Measurements from ENCODE around the gene DMKN.

DNA sequence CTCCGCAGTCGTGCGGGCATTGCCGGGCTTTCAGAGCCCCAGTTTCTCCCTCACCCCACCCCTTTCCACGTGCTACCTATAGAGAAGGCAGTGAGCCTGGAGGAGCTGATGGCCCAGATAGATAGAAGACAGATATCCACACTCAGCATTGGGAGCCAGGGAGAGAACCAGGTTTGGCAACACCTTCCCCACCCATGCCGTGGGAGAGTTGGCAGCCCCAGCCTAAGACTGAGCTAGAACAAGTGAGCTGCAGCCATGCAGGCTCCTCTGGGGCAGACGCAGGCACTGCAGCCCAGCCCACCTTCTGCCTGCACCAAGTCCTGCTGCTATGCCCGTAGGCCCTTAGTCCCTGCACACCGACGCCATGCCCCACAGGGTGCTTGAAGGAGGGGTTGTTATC lies 12.8 kb downstream of the DMKN start:
- TF ChIP-seq CBX3 (IDR thresholded peaks at IDR 0.05; ENCODE audit: borderline replicate concordance in 1 of 2, low read length in 2 of 2) (no peak), SMARCC2 (IDR thresholded peaks at IDR 0.05; ENCODE audit: low read depth) (no peak), SNRNP70 (optimal IDR thresholded peaks at IDR 0.05; ENCODE audit: low read depth, low read length) (no peak), NFE2L1 (tag; IDR thresholded peaks at IDR 0.05; ENCODE audit: borderline replicate concordance, low read depth) (no peak), MTA3 (IDR thresholded peaks at IDR 0.05; ENCODE audit: borderline replicate concordance) (no peak), CAMTA2 (CRISPR knock-in tag; conservative IDR thresholded peaks at IDR 0.05) (no peak), POLR2AphosphoS2 (IDR thresholded peaks at IDR 0.05; ENCODE audit: low read length) (no peak)
- TF ChIP-seq, protein P1, sequence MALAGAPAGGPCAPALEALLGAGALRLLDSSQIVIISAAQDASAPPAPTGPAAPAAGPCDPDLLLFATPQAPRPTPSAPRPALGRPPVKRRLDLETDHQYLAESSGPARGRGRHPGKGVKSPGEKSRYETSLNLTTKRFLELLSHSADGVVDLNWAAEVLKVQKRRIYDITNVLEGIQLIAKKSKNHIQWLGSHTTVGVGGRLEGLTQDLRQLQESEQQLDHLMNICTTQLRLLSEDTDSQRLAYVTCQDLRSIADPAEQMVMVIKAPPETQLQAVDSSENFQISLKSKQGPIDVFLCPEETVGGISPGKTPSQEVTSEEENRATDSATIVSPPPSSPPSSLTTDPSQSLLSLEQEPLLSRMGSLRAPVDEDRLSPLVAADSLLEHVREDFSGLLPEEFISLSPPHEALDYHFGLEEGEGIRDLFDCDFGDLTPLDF (CRISPR knock-in tag; IDR thresholded peaks at IDR 0.05): no peak
- TF ChIP-seq, protein P2, sequence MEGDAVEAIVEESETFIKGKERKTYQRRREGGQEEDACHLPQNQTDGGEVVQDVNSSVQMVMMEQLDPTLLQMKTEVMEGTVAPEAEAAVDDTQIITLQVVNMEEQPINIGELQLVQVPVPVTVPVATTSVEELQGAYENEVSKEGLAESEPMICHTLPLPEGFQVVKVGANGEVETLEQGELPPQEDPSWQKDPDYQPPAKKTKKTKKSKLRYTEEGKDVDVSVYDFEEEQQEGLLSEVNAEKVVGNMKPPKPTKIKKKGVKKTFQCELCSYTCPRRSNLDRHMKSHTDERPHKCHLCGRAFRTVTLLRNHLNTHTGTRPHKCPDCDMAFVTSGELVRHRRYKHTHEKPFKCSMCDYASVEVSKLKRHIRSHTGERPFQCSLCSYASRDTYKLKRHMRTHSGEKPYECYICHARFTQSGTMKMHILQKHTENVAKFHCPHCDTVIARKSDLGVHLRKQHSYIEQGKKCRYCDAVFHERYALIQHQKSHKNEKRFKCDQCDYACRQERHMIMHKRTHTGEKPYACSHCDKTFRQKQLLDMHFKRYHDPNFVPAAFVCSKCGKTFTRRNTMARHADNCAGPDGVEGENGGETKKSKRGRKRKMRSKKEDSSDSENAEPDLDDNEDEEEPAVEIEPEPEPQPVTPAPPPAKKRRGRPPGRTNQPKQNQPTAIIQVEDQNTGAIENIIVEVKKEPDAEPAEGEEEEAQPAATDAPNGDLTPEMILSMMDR (IDR thresholded peaks at IDR 0.05 in 2 of 3, conservative IDR thresholded peaks at IDR 0.05 in 1 of 3; ENCODE audit: insufficient read depth in 2 of 3, low read depth in 1 of 3, low read length in 3 of 3): no peak
- TF ChIP-seq, protein P3, sequence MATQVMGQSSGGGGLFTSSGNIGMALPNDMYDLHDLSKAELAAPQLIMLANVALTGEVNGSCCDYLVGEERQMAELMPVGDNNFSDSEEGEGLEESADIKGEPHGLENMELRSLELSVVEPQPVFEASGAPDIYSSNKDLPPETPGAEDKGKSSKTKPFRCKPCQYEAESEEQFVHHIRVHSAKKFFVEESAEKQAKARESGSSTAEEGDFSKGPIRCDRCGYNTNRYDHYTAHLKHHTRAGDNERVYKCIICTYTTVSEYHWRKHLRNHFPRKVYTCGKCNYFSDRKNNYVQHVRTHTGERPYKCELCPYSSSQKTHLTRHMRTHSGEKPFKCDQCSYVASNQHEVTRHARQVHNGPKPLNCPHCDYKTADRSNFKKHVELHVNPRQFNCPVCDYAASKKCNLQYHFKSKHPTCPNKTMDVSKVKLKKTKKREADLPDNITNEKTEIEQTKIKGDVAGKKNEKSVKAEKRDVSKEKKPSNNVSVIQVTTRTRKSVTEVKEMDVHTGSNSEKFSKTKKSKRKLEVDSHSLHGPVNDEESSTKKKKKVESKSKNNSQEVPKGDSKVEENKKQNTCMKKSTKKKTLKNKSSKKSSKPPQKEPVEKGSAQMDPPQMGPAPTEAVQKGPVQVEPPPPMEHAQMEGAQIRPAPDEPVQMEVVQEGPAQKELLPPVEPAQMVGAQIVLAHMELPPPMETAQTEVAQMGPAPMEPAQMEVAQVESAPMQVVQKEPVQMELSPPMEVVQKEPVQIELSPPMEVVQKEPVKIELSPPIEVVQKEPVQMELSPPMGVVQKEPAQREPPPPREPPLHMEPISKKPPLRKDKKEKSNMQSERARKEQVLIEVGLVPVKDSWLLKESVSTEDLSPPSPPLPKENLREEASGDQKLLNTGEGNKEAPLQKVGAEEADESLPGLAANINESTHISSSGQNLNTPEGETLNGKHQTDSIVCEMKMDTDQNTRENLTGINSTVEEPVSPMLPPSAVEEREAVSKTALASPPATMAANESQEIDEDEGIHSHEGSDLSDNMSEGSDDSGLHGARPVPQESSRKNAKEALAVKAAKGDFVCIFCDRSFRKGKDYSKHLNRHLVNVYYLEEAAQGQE (IDR thresholded peaks at IDR 0.05; ENCODE audit: borderline replicate concordance): no peak
- TF ChIP-seq, protein P3 (CRISPR knock-in tag; IDR thresholded peaks at IDR 0.05; ENCODE audit: low read depth): no peak
